HG02678 (cell line): Measurements from ENCODE around the gene ZNF761.
"Not testable (repeated sequence)": the region's sequence is repeated elsewhere in the genome, so short reads cannot be mapped to it uniquely, and the experiment has no call there.

Experiments
- ATAC-seq: cut with Tn5 transposase; IDR thresholded peaks from one replicate; pipeline ENCODE4 v1.9.1; 2021; ENCODE audit warnings: mild to moderate bottlenecking, moderate library complexity; ENCODE audit not compliant: unreplicated experiment

Gene ZNF761

GRCh38 chr19:53431399-53432087, at the start of gene ZNF761:
ZNF761 (plus strand) TSS chr19:53431984; CDS start chr19:53447269, 15,285 bp downstream.
- peak; percentile 99 for ATAC-seq

GRCh38 chr19:53388168-53388567, 43.6 kb upstream of the ZNF761 start:
- ATAC-seq = no peak

- ATAC-seq = no peak
These were observed 42.9 kb upstream of the ZNF761 start for GRCh38 chr19:53388904-53389303.

GRCh38 chr19:53389571-53389970, 42.2 kb upstream of the ZNF761 start:
- ATAC-seq = no peak

GRCh38 chr19:53389978-53390377, 41.8 kb upstream of the ZNF761 start:
- no peak for ATAC-seq

GRCh38 chr19:53394522-53394973, 37.2 kb upstream of the ZNF761 start:
- ATAC-seq = no peak

- ATAC-seq = peak; percentile 91
These were observed 36.6 kb upstream of the ZNF761 start, which contains the start of gene ZNF765 for GRCh38 chr19:53394974-53395839. ZNF765 (plus strand) TSS chr19:53395149; CDS start chr19:53398016, 2,867 bp downstream.

- not testable (repeated sequence) for ATAC-seq
These were observed 35.8 kb upstream of the ZNF761 start for GRCh38 chr19:53395840-53396524.

GRCh38 chr19:53396525-53396868, 35.3 kb upstream of the ZNF761 start:
- ATAC-seq = no peak

- not testable (repeated sequence) for ATAC-seq
These were observed 33.9 kb upstream of the ZNF761 start for GRCh38 chr19:53397918-53398317.

GRCh38 chr19:53409505-53410204, 22.1 kb upstream of the ZNF761 start:
- no peak for ATAC-seq

GRCh38 chr19:53420520-53421315, 11.1 kb upstream of the ZNF761 start:
- not testable (repeated sequence) for ATAC-seq

GRCh38 chr19:53422551-53422950, 9.2 kb upstream of the ZNF761 start:
- no peak for ATAC-seq

- not testable (repeated sequence) for ATAC-seq
These were observed 8.7 kb upstream of the ZNF761 start for GRCh38 chr19:53423074-53423473.

GRCh38 chr19:53423680-53424079, 8.1 kb upstream of the ZNF761 start:
- ATAC-seq = not testable (repeated sequence)

GRCh38 chr19:53424968-53425597, 6.7 kb upstream of the ZNF761 start:
- ATAC-seq = no peak

- ATAC-seq = peak; percentile 22
These were observed 391 bp downstream of the ZNF761 start for GRCh38 chr19:53432088-53432661.

- ATAC-seq = not testable (repeated sequence)
These were observed 12.0 kb downstream of the ZNF761 start for GRCh38 chr19:53443809-53444208.

GRCh38 chr19:53447196-53447595, 15.4 kb downstream of the ZNF761 start:
- ATAC-seq = not testable (repeated sequence)
